HFFc6 (cell line): ENCODE measurements around the gene TNP2. TPM values are rescaled to one million over a fixed set of nuclear protein-coding genes. Genes with fewer than 3 reads are reported as not detected.
"Not testable (repeated sequence)": the region's sequence is repeated elsewhere in the genome, so short reads cannot be mapped to it uniquely, and the experiment has no call there.

Experiments
- DNase-seq: peaks from one replicate; pipeline ENCODE4 v3.0.0-alpha.2; 2018
- H3K27ac Mint-ChIP-seq: 2 replicates; pipeline ENCODE4 v1.8.0; 2020; ENCODE audit warnings: mild to moderate bottlenecking, mixed read lengths
- H3K27me3 Mint-ChIP-seq: 2 replicates; pipeline ENCODE4 v1.8.0; 2021; ENCODE audit warnings: mild to moderate bottlenecking, moderate library complexity, mixed read lengths; ENCODE audit not compliant: insufficient read depth
- H3K36me3 Mint-ChIP-seq: 2 replicates; pipeline ENCODE4 v1.8.0; 2021; ENCODE audit warnings: low read depth, mixed read lengths
- H3K4me1 Mint-ChIP-seq: 2 replicates; pipeline ENCODE4 v1.8.0; 2020; ENCODE audit warnings: low read depth, mixed read lengths
- H3K4me3 Mint-ChIP-seq: 2 replicates; pipeline ENCODE4 v1.8.0; 2020; ENCODE audit warnings: mild to moderate bottlenecking, moderate library complexity, mixed read lengths
- H3K9me3 Mint-ChIP-seq: 2 replicates; pipeline ENCODE4 v1.8.0; 2020; ENCODE audit warnings: mild to moderate bottlenecking, mixed read lengths
- CTCF ChIP-seq: fragments of 200-600 bp; sonication (generic); IDR thresholded peaks from 2 replicates; pipeline ENCODE4 v1.5.0; 2021; ENCODE audit warnings: antibody characterized with exemption, mild to moderate bottlenecking
- total RNA-seq, 6 experiments: library from RNA; stranded (reverse); fragmentation: NEBNext Ultra II Directional; extraction: Animal tissue kit (Norgen Biotek cat#: 25700); gene quantifications; 2 replicates in 1 of 6; 3 replicates in 5 of 6; pipeline ENCODE4 v1.2.3, GENCODE V29; 2021

Gene TNP2
- total RNA-seq, 6 experiments from 2014 or later = not detected

GRCh38 chr16:11302977-11303376 is 33.9 kb upstream of the TNP2 start:
- Mint-ChIP-seq H3K36me3 (no peaks in the 10 kb centered on the region), H3K4me1 (peaks cover 9% of the 10 kb centered on the region; the same call in 1 of the 2 replicates), H3K9me3 (no peaks in the 10 kb centered on the region), H3K27ac (no peak overlapping the region), H3K4me3 (no peak overlapping the region), H3K27me3 (peaks cover 3% of the 10 kb centered on the region)
- no peak for TF ChIP-seq CTCF
- no peak for DNase-seq

- Mint-ChIP-seq H3K9me3 (no peaks in the 10 kb centered on the region), H3K36me3 (no peaks in the 10 kb centered on the region), H3K27ac (no peak overlapping the region), H3K27me3 (peaks cover 3% of the 10 kb centered on the region), H3K4me1 (peaks cover 17% of the 10 kb centered on the region), H3K4me3 (no peak overlapping the region)
- no peak for DNase-seq
- TF ChIP-seq CTCF = no peak
Measured at GRCh38 chr16:11301645-11302501, 32.7 kb upstream of the TNP2 start.

- DNase-seq = no peak
- H3K9me3 Mint-ChIP-seq = no peaks in the 10 kb centered on the region
- H3K27ac Mint-ChIP-seq = no peak overlapping the region
- H3K27me3 Mint-ChIP-seq = peaks cover 3% of the 10 kb centered on the region
- H3K4me3 Mint-ChIP-seq = no peak overlapping the region
- no peaks in the 10 kb centered on the region for H3K36me3 Mint-ChIP-seq
- TF ChIP-seq CTCF = no peak
- H3K4me1 Mint-ChIP-seq = peaks cover 20% of the 10 kb centered on the region
Measured at GRCh38 chr16:11300560-11300892, 31.4 kb upstream of the TNP2 start.

GRCh38 chr16:11299865-11300559 is 30.9 kb upstream of the TNP2 start:
- TF ChIP-seq CTCF = no peak
- H3K4me1 Mint-ChIP-seq = peaks cover 21% of the 10 kb centered on the region
- no peak overlapping the region for H3K27ac Mint-ChIP-seq
- H3K4me3 Mint-ChIP-seq = no peak overlapping the region
- H3K36me3 Mint-ChIP-seq = no peaks in the 10 kb centered on the region
- DNase-seq = no peak
- H3K9me3 Mint-ChIP-seq = no peaks in the 10 kb centered on the region
- H3K27me3 Mint-ChIP-seq = peaks cover 3% of the 10 kb centered on the region

GRCh38 chr16:11298950-11299547 is 29.9 kb upstream of the TNP2 start:
- H3K9me3 Mint-ChIP-seq, H3K27ac Mint-ChIP-seq, H3K27me3 Mint-ChIP-seq, DNase-seq, H3K4me3 Mint-ChIP-seq, H3K36me3 Mint-ChIP-seq: not testable (repeated sequence)
- peaks cover 26% of the 10 kb centered on the region for H3K4me1 Mint-ChIP-seq
